HepG2 (cell line): Measurements from ENCODE around the gene TRPM1. TPM values are rescaled to one million over a fixed set of nuclear protein-coding genes. Genes with fewer than 3 reads are reported as not detected.

Source experiments
- ATAC-seq: fragments of 200-7000 bp; cut with Tn5 transposase; 3 replicates; pipeline ENCODE4 v1.9.1; 2020; ENCODE audit warnings: mild to moderate bottlenecking, moderate library complexity
- BruUV-seq: library from RNA; stranded (reverse); fragments of 400-500 nt; replicated peaks from 2 replicates; lab custom pipeline; 2021; lab: Mats Ljungman, UMichigan
- CTCF ChIA-PET: fragments of 300-600 bp; formaldehyde crosslinking; extraction: SDS; loops from one replicate; lab custom pipeline; 2021; ENCODE audit warnings: low total read pairs, inconsistent platforms, low intra/inter-chr PET ratio; lab: Yijun Ruan, JAX
- POLR2A ChIA-PET: fragments of 350-600 bp; sonication (Branson Sonifier 250); formaldehyde crosslinking; loops from one replicate; lab custom pipeline; 2020; ENCODE audit warnings: antibody characterized with exemption, inconsistent platforms; lab: Yijun Ruan, JAX
- DNase-seq: peaks from one replicate; pipeline ENCODE4 v3.0.0-alpha.2; 2015; ENCODE audit warnings: low spot score
- FAIRE-seq: peaks from 3 replicates; lab custom pipeline; 2011; peaks lifted over from hg19 to GRCh38; lab: Jason Lieb, UNC
- H2AFZ ChIP-seq: one replicate; pipeline ENCODE4 v1.6.1; 2011; ENCODE audit warnings: low read length, inconsistent platforms
- H3K27ac ChIP-seq: fragments of 300-600 bp; 3 replicates; pipeline ENCODE4 v1.8.0; 2011; ENCODE audit warnings: mixed run types, mild to moderate bottlenecking, mixed read lengths, low read length, inconsistent platforms; ENCODE audit not compliant: insufficient read depth; ENCODE audit errors: extremely low read length
- H3K27me3 ChIP-seq, 2 experiments: fragments of 200-600 bp in 1 of 2; 2 replicates in 1 of 2; 3 replicates in 1 of 2; pipeline versions ENCODE4 v1.6.0 to v1.8.0; 2011; ENCODE audit warnings: low read length in 2 of 2, mild to moderate bottlenecking in 2 of 2, moderate library complexity in 2 of 2, inconsistent platforms in 1 of 2; ENCODE audit not compliant: insufficient read depth in 2 of 2, control insufficient read depth in 1 of 2
- H3K36me3 ChIP-seq, 2 experiments: fragments of 200-600 bp in 1 of 2; replicated peaks in 1 of 2; 2 replicates in 1 of 2; 3 replicates in 1 of 2; pipeline versions ENCODE4 v1.5.1 to v1.8.0; 2011; ENCODE audit warnings: low read length in 2 of 2, inconsistent platforms in 1 of 2; ENCODE audit not compliant: insufficient read depth in 2 of 2, control insufficient read depth in 1 of 2
- H3K4me1 ChIP-seq: 2 replicates; pipeline ENCODE4 v1.5.1; 2012; ENCODE audit warnings: low read length, inconsistent platforms; ENCODE audit not compliant: insufficient read depth
- H3K4me2 ChIP-seq: 2 replicates; pipeline ENCODE4 v1.6.0; 2011; ENCODE audit warnings: low read depth, low read length, inconsistent platforms
- H3K4me3 ChIP-seq, 3 experiments: fragments of 200-600 bp in 1 of 3; sonication (generic), shearing (Covaris generic) in 1 of 3; replicated peaks in 1 of 3; 2 replicates each; pipeline ENCODE4 v1.5.1; 2011 to 2016; ENCODE audit warnings: low read length in 3 of 3, inconsistent platforms in 2 of 3, low read depth in 2 of 3, mild to moderate bottlenecking in 2 of 3, control low read depth in 1 of 3, mixed read lengths in 1 of 3; ENCODE audit not compliant: insufficient read depth in 1 of 3
- H3K79me2 ChIP-seq: one replicate; pipeline ENCODE4 v1.6.1; 2011; ENCODE audit warnings: low read length, inconsistent platforms; ENCODE audit not compliant: insufficient read depth
- H3K9ac ChIP-seq: 2 replicates; pipeline ENCODE4 v1.6.0; 2011; ENCODE audit warnings: mild to moderate bottlenecking, low read depth, low read length, inconsistent platforms; ENCODE audit not compliant: insufficient read depth
- H3K9me3 ChIP-seq: 2 replicates; pipeline ENCODE4 v1.5.1; 2012; ENCODE audit warnings: mild to moderate bottlenecking, low read length
- H4K20me1 ChIP-seq: 2 replicates; pipeline ENCODE4 v1.6.0; 2011; ENCODE audit warnings: inconsistent platforms, mild to moderate bottlenecking, low read length, moderate library complexity; ENCODE audit not compliant: insufficient read depth
- CEBPB ChIP-seq: IDR thresholded peaks from 2 replicates; pipeline ENCODE4 v1.6.1; 2011; ENCODE audit warnings: low read depth, low read length, improper control_type of control experiment, borderline replicate concordance
- CEBPG ChIP-seq: IDR thresholded peaks from 2 replicates; pipeline ENCODE4 v1.6.1; 2016
- EP300 ChIP-seq, 3 experiments: sonication (generic) in 1 of 3; formaldehyde crosslinking in 1 of 3; IDR thresholded peaks; 2 replicates each; pipeline versions ENCODE4 v1.5.1 to v1.6.1; 2011 to 2020; ENCODE audit warnings: low read depth in 2 of 3, low read length in 2 of 3, borderline replicate concordance in 1 of 3, improper control_type of control experiment in 1 of 3, mild to moderate bottlenecking in 1 of 3, missing genetic modification reagents in 1 of 3, moderate library complexity in 1 of 3
- GATAD2A ChIP-seq: IDR thresholded peaks from 2 replicates; pipeline ENCODE4 v1.6.1; 2016
- HNF4A ChIP-seq: sonication (generic); formaldehyde crosslinking; IDR thresholded peaks from 2 replicates; pipeline ENCODE4 v1.4.0; 2020; ENCODE audit warnings: missing genetic modification reagents
- HNF4G ChIP-seq, 2 experiments: sonication (generic) in 1 of 2; formaldehyde crosslinking in 1 of 2; IDR thresholded peaks; 2 replicates each; pipeline versions ENCODE4 v1.4.0 to v1.6.1; 2011 to 2020; ENCODE audit warnings: borderline replicate concordance in 2 of 2, low read depth in 2 of 2, mild to moderate bottlenecking in 2 of 2, low read length in 1 of 2, missing genetic modification reagents in 1 of 2, moderate library complexity in 1 of 2
- KAT8 ChIP-seq: IDR thresholded peaks from 2 replicates; pipeline ENCODE4 v1.6.1; 2016; ENCODE audit warnings: missing genetic modification reagents, missing compliant biosample characterization
- MTA1 ChIP-seq: sonication (generic); formaldehyde crosslinking; IDR thresholded peaks from 2 replicates; pipeline ENCODE4 v1.4.0; 2020; ENCODE audit warnings: missing genetic modification reagents, mild to moderate bottlenecking, borderline replicate concordance
- SOX13 ChIP-seq, 3 experiments: fragments of 450-650 bp in 1 of 3; sonication (generic) in 1 of 3; formaldehyde crosslinking in 1 of 3; IDR thresholded peaks in 2 of 3; conservative IDR thresholded peaks in 1 of 3; 2 replicates each; pipeline versions ENCODE4 v1.5.0 to v1.6.1; 2016 to 2020; ENCODE audit warnings: antibody characterized with exemption in 1 of 3, mild to moderate bottlenecking in 1 of 3, missing compliant biosample characterization in 1 of 3, missing genetic modification reagents in 1 of 3, moderate library complexity in 1 of 3
- TBX2 ChIP-seq: sonication (generic); formaldehyde crosslinking; IDR thresholded peaks from 2 replicates; pipeline ENCODE4 v1.5.0; 2020; ENCODE audit warnings: missing genetic modification reagents, mild to moderate bottlenecking, borderline replicate concordance
- TEAD2 ChIP-seq: sonication (generic); formaldehyde crosslinking; IDR thresholded peaks from 2 replicates; pipeline ENCODE4 v1.9.0; 2021; ENCODE audit warnings: missing genetic modification reagents
- YY1 ChIP-seq: IDR thresholded peaks from 2 replicates; pipeline ENCODE4 v1.6.1; 2011; ENCODE audit warnings: low read length, low read depth, moderate library complexity, mild to moderate bottlenecking; ENCODE audit not compliant: insufficient read depth, insufficient replicate concordance
- ZNF30 ChIP-seq: sonication (generic); formaldehyde crosslinking; IDR thresholded peaks from 2 replicates; pipeline ENCODE4 v1.5.0; 2020; ENCODE audit warnings: mild to moderate bottlenecking, missing genetic modification reagents
- WGBS: methylation state at CpG from one replicate; pipeline ENCODE4 v1.1.6; 2017; ENCODE audit warnings: low lambda C conversion rate; 5-methylcytosine and 5-hydroxymethylcytosine counted together
- in situ Hi-C: cut with HindIII; loops from 2 replicates; pipeline ENCODE4 v1.10.0; 2017; ENCODE audit warnings: low pct_unique_long_range_greater_than_20kb; ENCODE audit not compliant: extremely low pct_ligation_motif_present
- intact Hi-C: fragments of 100-400 bp; cut with micrococcal nuclease; formaldehyde crosslinking; loops from one replicate; pipeline ENCODE4 v1.10.0; 2022; ENCODE audit not compliant: unreplicated experiment
- polyA plus RNA-seq, 8 experiments: library from polyadenylated mRNA; depleted of rRNA in 3 of 8; stranded (reverse) in 7 of 8; unstranded in 1 of 8; fragments of >200 nt; fragmentation: Illumina TruSeq in 4 of 8; extraction: Trizol in 4 of 8; gene quantifications; 2 replicates each; pipeline versions ENCODE4 v1.2.1 to v1.2.3, GENCODE V29; 2011 to 2016; ENCODE audit warnings: low read depth in 4 of 8, missing spikeins in 1 of 8, mixed read lengths in 1 of 8; ENCODE audit not compliant: insufficient read depth in 1 of 8
- total RNA-seq, 5 experiments: library from RNA; depleted of rRNA; stranded (reverse); fragments of >200 nt; fragmentation: Illumina TruSeq; extraction: Trizol; gene quantifications; 2 replicates each; pipeline ENCODE4 v1.2.3, GENCODE V29; 2016; ENCODE audit warnings: low read depth in 1 of 5
- TF ChIP-seq, protein P1 (sequence below): sonication (generic); formaldehyde crosslinking; IDR thresholded peaks from 2 replicates; pipeline ENCODE4 v1.5.0; 2020; ENCODE audit warnings: missing genetic modification reagents

Gene TRPM1
- total and polyA plus RNA-seq, 2 of the 13 experiments (the other 11 are each of a cell fraction or from before 2014, with no cell fraction given) = not detected

GRCh38 chr15:31013863-31014607 is 87.5 kb downstream of the TRPM1 start:
- H3K9me3 ChIP-seq = peaks cover 13% of the 10 kb centered on the region
- BruUV-seq = no TSS peak
- peaks cover 17% of the 10 kb centered on the region for H3K4me1 ChIP-seq
- no peak overlapping the region for H3K27ac ChIP-seq
- no peak overlapping the region for H3K9ac ChIP-seq
- POLR2A ChIA-PET = interaction anchor here (1.5 to 2.4 kb wide), 2 partner anchors 23 to 312 kb away, joined by 5 to 21 read pairs; partner anchors contain the start of genes KLF13 and MTMR10
- 0% methylated on average over 2 of the region's 2 CpGs for WGBS
- in situ Hi-C loops (no loop called here), intact Hi-C loops (loop anchor here (5.0 kb wide), 1 partner anchor 73 kb away; no protein-coding TSS in a partner anchor)
- DNase-seq = peak; percentile 52
- H3K4me2 ChIP-seq = peak overlapping the region; percentile 53
- peak; percentile 65 for FAIRE-seq
- H3K27me3 ChIP-seq = no peaks in the 10 kb centered on the region
- ATAC-seq = peak; percentile 88
- CTCF ChIA-PET = no interaction called here
- no peak for TF ChIP-seq YY1
- peak in 1 of 2 experiments; percentile 38; a peak in 1 of 4 replicates for TF ChIP-seq EP300 (IDR thresholded peaks at IDR 0.05; ENCODE audit: low read depth in 2 of 2, low read length in 2 of 2)
- no peak for TF ChIP-seq EP300 (CRISPR knock-in tag; IDR thresholded peaks at IDR 0.05; ENCODE audit: borderline replicate concordance)
- TF ChIP-seq GATAD2A (CRISPR knock-in tag) = 0 out of 2 replicates have a peak, but pooled peaks have one; percentile 31
- TF ChIP-seq TBX2 (CRISPR knock-in tag) = no peak
- TF ChIP-seq HNF4G (IDR thresholded peaks at IDR 0.05; ENCODE audit: borderline replicate concordance, low read depth, low read length) = peak; percentile 11; the same call in 1 of the 2 replicates
- TF ChIP-seq HNF4G (CRISPR knock-in tag; IDR thresholded peaks at IDR 0.05; ENCODE audit: borderline replicate concordance, low read depth) = no peak
- TF ChIP-seq TEAD2 (CRISPR knock-in tag) = no peak
- TF ChIP-seq ZNF30 (CRISPR knock-in tag) = no peak
- 0 out of 2 replicates have a peak, but pooled peaks have one; percentile 28 for TF ChIP-seq KAT8 (CRISPR knock-in tag)
- TF ChIP-seq, protein P1, sequence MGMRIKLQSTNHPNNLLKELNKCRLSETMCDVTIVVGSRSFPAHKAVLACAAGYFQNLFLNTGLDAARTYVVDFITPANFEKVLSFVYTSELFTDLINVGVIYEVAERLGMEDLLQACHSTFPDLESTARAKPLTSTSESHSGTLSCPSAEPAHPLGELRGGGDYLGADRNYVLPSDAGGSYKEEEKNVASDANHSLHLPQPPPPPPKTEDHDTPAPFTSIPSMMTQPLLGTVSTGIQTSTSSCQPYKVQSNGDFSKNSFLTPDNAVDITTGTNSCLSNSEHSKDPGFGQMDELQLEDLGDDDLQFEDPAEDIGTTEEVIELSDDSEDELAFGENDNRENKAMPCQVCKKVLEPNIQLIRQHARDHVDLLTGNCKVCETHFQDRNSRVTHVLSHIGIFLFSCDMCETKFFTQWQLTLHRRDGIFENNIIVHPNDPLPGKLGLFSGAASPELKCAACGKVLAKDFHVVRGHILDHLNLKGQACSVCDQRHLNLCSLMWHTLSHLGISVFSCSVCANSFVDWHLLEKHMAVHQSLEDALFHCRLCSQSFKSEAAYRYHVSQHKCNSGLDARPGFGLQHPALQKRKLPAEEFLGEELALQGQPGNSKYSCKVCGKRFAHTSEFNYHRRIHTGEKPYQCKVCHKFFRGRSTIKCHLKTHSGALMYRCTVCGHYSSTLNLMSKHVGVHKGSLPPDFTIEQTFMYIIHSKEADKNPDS = no peak
- TF ChIP-seq CEBPB = peak; percentile 82
- peak; percentile 48; the same call in 1 of the 2 replicates for TF ChIP-seq HNF4A
- no peak for TF ChIP-seq MTA1 (CRISPR knock-in tag)
- TF ChIP-seq CEBPG (CRISPR knock-in tag) = peak; percentile 82
- TF ChIP-seq SOX13 (IDR thresholded peaks at IDR 0.05) = no peak
- TF ChIP-seq SOX13 (CRISPR knock-in tag; conservative IDR thresholded peaks at IDR 0.05 in 1 of 2, IDR thresholded peaks at IDR 0.05 in 1 of 2) = peak in 1 of 2 experiments; percentile 53; a peak in 1 of 4 replicates
- no peaks in the 10 kb centered on the region for H3K36me3 ChIP-seq
- H2AFZ ChIP-seq = peak overlapping the region; percentile 4
- H4K20me1 ChIP-seq = no peaks in the 10 kb centered on the region
- H3K79me2 ChIP-seq = no peaks in the 10 kb centered on the region
- peak overlapping the region in 2 of 3 experiments; percentile 11 to 14; a peak in 1 of 6 replicates for H3K4me3 ChIP-seq
